IPS-18a (cell line): ENCODE measurements around the gene PNMA8C.
"Not testable (repeated sequence)": the region's sequence is repeated elsewhere in the genome, so short reads cannot be mapped to it uniquely, and the experiment has no call there.

Experiments
- H3K27ac ChIP-seq: one replicate; pipeline ENCODE4 v1.5.1; 2013; ENCODE audit warnings: low read length
- H3K27me3 ChIP-seq: one replicate; pipeline ENCODE4 v1.6.1; 2013; ENCODE audit warnings: mild to moderate bottlenecking, low read length; ENCODE audit not compliant: control insufficient read depth, insufficient read depth
- H3K36me3 ChIP-seq: one replicate; pipeline ENCODE4 v1.6.1; 2013; ENCODE audit warnings: low read depth, low read length; ENCODE audit not compliant: control insufficient read depth
- H3K4me1 ChIP-seq: one replicate; pipeline ENCODE4 v1.6.1; 2013; ENCODE audit warnings: low read depth, low read length; ENCODE audit not compliant: control insufficient read depth
- H3K4me3 ChIP-seq: one replicate; pipeline ENCODE4 v1.5.1; 2013; ENCODE audit warnings: low read length
- H3K9ac ChIP-seq: one replicate; pipeline ENCODE4 v1.6.1; 2013; ENCODE audit warnings: mild to moderate bottlenecking, low read length, moderate library complexity
- H3K9me3 ChIP-seq: one replicate; pipeline ENCODE4 v1.6.1; 2013; ENCODE audit warnings: low read depth, low read length; ENCODE audit not compliant: control insufficient read depth

Gene PNMA8C

DNA sequence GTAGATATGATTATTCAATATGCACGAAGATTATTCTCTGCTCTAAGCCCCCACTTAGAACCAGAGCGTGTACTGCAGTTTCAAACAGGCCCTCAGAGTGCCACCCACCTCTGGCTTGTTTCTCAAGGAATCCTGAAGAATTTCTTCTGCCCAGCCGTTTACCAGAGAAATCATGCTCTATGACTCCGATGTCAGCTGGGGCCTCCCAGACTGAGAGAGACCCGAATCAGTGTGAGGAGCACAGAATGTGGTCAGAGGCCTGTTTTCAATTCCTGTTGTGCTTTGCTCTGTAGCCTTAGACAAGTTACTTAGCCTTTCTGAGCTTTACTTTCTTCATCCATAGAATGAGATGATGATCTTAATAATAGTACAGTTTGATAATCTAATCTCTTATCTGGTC lies 5.5 kb downstream of the PNMA8C start:
- Histone ChIP-seq H3K9ac (no peak overlapping the region), H3K27me3 (peaks cover 20% of the 10 kb centered on the region), H3K36me3 (no peaks in the 10 kb centered on the region), H3K9me3 (no peaks in the 10 kb centered on the region), H3K4me3 (no peak overlapping the region), H3K4me1 (no peaks in the 10 kb centered on the region), H3K27ac (no peak overlapping the region)

DNA sequence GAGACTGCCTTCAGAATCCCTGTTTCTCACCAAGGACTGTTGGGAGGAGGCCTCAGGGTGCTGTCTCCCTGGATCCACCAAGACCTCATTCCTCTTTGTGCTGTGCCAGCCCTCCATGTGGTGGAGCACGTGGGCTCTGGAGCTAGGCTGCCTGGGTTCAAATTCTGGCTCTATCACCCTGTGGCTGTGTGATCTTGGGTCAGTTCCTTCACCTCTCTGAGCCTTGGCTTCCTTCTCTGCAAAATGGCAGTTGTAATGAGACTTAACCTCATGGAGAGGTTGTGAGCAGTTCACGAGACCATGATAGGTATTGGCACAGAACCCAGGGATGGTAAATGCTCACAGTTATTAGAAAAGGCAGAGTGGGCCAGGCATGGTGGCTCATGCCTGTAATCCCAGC lies 6.4 kb downstream of the PNMA8C start:
- Histone ChIP-seq H3K27ac (no peak overlapping the region), H3K4me3 (no peak overlapping the region), H3K36me3 (no peaks in the 10 kb centered on the region), H3K9me3 (no peaks in the 10 kb centered on the region), H3K27me3 (peaks cover 11% of the 10 kb centered on the region), H3K4me1 (no peaks in the 10 kb centered on the region), H3K9ac (no peak overlapping the region)

DNA sequence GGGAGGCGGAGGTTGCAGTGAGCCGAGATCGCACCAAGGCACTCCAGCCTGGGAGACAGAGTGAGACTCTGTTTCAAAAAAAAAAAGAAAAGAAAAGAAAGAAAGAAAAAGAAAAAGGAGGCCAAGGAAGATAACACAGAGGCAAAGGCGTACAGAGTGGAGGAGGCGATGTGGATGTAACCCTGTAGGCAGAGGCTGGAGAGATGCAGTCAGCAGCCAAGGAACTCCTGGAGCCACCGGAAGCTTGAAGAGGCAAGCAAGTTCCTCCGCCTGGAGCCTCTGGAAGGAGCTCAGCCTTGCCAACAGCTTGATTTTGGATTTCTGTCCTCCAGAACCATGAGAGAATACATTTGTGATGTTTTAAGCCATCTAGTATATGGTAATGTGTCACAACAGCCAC lies 8.7 kb downstream of the PNMA8C start:
- no peaks in the 10 kb centered on the region for H3K9me3 ChIP-seq
- no peak overlapping the region for H3K9ac ChIP-seq
- no peak overlapping the region for H3K27ac ChIP-seq
- peaks cover 6% of the 10 kb centered on the region for H3K27me3 ChIP-seq
- peaks cover 10% of the 10 kb centered on the region for H3K4me1 ChIP-seq
- H3K36me3 ChIP-seq, result no peaks in the 10 kb centered on the region
- H3K4me3 ChIP-seq, result no peak overlapping the region

DNA sequence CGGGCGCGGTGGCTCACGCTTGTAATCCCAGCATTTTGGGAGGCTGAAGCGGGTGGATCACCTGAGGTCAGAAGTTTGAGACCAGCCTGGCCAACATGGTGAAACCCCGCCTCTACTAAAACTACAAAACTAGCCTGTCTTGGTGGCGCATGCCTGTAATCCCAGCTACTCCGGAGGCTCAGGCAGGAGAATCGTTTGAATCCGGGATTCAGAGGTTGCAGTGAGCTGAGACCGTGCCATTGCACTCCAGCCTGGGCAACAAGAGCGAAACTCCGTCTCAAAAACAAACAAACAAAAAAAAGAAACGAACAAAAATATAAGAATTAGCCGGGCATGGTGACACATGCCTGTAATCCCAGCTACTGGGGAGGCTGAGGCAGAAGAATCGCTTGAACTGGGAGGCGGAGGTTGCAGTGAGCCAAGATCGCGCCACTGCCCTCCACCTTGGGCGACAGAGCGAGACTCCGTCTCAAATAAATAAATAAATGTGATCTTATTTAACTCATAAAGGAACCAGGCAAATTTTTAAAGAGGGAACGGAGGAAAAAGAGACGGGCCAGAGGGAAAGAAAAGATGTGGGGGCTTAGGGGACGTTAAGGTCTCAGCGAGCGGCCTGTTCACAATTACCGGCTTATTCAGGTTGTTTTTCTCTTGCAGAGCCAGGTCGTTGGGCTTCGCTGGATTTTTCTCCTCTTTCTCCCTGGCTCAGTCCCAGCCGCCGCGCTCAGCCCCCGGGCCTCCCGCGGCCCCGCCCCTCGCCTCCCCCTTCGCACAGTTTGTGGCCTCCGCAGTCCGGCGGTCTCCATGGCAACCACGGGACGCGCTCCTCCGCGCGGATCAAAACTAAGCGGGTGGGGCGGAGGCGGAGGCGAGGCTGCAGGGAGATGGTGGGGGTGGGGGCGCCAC lies 12.7 kb downstream of the PNMA8C start:
- not testable (repeated sequence) for H3K27ac ChIP-seq, H3K9me3 ChIP-seq, H3K36me3 ChIP-seq
- peaks cover 34% of the 10 kb centered on the region for H3K27me3 ChIP-seq
- H3K9ac ChIP-seq, result peak overlapping the region; percentile 38
- H3K4me3 ChIP-seq, result peak overlapping the region; percentile 54
- peaks cover 13% of the 10 kb centered on the region for H3K4me1 ChIP-seq

DNA sequence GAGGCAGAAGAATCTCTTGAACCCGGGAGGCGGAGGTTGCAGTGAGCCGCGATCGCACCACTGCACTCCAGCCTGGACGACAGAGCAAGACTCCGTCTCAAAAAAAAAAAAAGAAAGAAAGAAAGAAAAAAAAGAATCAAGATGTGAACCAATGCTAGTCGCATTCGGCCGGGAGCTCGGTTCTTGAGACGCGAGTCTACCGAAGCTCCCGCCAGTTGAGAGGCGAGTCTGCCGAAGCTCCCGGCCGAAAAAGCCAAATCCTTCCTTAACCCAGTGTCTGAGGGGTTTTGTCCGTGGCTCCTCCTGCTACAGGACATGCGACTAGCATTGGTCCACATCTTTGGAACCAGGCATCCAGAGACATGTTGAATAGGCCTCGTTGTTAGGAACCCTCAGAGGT lies 13.8 kb downstream of the PNMA8C start:
- not testable (repeated sequence) for H3K9me3 ChIP-seq, H3K27ac ChIP-seq, H3K36me3 ChIP-seq, H3K9ac ChIP-seq, H3K4me3 ChIP-seq
- H3K27me3 ChIP-seq, result peaks cover 34% of the 10 kb centered on the region
- H3K4me1 ChIP-seq, result peaks cover 13% of the 10 kb centered on the region

DNA sequence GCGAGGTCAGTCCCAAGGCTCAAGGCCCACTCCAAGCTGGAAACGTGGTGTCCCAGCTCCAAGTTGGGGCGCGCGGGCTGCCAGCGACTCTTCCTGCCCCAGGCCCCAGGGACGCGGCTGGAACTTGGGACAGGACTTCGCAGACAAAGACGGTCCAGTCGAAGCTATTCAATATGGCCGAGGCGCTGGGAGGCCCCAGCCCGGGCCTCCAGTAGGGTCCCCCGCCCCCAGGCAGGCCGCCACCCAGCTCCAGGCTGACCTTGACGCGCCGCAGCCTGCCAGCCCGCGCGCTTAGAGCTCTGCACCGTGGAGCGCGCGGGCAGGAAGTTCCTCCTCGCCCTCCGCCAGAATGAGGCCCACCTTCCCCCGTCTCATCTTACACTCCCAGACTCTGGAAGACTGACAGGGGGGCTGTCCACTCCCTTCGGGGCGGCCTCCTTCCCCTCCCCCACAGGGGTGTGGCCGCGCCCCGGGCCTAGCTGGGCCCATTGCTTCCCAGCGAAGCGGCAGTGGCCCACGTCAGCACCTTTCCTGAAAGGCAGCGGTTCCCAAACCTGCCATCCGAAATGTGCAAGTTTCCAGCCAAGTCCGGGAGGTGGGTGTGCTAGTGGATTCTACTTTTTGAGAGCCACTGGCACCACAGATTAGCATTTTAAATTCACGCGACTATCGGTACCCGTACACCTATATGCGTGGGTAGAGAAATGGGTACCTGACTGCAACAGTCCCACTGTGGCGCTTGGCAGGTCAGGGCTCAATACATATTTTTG lies 15.3 kb downstream of the PNMA8C start, which contains the start of gene CCDC8:
TSS of gene CCDC8 (minus strand) at position 303 of the 770 bp plus-strand sequence. CDS start 754 bp downstream, outside the sequence.
- Histone ChIP-seq H3K9ac (peak within 1 kb of the TSS; percentile 67), H3K4me1 (peaks cover 13% of the 10 kb centered on the region), H3K9me3 (no peaks in the 10 kb centered on the region), H3K27me3 (peaks cover 38% of the 10 kb centered on the region), H3K4me3 (peak within 1 kb of the TSS; percentile 80), H3K36me3 (no peaks in the 10 kb centered on the region), H3K27ac (no peak within 1 kb of the TSS)

DNA sequence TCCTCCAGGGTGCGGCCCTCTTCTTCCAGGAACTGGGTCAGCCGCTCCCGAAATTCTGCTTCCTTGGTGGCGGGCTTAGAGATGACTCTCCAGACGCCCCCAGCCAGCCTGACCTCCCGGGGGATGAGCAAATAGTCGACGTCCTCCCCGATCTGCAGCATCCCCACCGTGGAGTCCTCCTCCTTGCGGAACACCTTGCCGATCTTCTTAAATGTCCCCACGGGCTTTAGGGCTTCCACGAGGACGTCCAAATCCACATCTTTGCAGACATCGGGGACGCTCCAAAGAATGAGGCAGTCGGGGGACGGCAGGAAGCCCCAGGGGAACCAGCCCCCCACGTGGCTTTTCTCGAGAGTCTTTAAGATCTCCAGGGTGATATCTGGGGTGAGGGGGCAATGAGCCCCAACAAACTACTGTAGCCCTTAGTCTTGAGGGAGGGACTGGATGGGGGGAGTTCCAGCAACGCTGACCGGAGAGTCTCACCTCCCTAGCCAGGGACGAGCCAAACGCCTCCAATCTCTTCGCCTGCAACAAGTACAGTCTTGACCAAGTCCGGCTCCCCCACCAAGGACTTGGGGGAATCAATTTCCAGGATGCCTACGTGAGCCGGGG lies 16.0 kb downstream of the PNMA8C start:
- no peak overlapping the region for H3K27ac ChIP-seq
- H3K4me3 ChIP-seq, result peak overlapping the region; percentile 80
- H3K9me3 ChIP-seq, result no peaks in the 10 kb centered on the region
- peak overlapping the region; percentile 67 for H3K9ac ChIP-seq
- H3K36me3 ChIP-seq, result no peaks in the 10 kb centered on the region
- H3K4me1 ChIP-seq, result peaks cover 13% of the 10 kb centered on the region
- H3K27me3 ChIP-seq, result peaks cover 45% of the 10 kb centered on the region

DNA sequence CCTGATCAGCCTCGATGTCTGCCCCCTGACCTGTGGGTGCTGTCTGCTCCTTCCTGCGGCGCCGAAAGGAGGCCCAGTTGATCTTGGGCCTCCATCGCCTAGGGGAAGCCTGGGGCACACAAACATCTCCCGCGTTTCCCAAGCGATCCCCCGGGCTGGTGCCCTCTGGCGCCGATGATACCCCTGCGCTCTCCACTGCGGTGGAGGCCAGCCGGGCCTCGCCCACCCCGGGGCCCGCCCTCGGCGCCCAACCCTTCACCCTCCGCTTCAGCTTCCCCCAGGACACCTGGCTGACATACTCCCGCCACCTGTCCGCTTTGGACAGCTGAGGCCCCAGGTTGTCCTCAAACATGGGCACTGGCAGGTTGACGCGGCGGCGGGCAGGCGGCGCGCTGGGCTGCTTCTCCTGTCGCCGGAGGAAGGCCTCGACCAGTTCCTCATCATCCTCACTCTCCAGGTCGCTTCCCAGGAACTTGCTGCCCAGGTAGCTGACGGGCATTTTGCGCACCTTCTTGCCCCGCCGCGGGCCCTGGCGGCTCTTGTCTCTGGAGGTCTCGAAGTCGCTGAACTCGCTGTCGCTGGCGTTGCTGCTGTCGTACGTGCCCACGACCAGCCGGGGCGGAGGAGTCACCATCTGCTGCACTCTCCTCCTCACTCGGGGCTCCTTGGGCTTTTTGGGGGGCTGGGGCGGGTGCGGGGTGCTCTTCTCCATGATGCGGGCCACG lies 16.6 kb downstream of the PNMA8C start:
- H3K27ac ChIP-seq, result no peak overlapping the region
- peak overlapping the region; percentile 67 for H3K9ac ChIP-seq
- no peaks in the 10 kb centered on the region for H3K36me3 ChIP-seq
- peak overlapping the region; percentile 80 for H3K4me3 ChIP-seq
- peaks cover 14% of the 10 kb centered on the region for H3K4me1 ChIP-seq
- no peaks in the 10 kb centered on the region for H3K9me3 ChIP-seq
- peaks cover 51% of the 10 kb centered on the region for H3K27me3 ChIP-seq

DNA sequence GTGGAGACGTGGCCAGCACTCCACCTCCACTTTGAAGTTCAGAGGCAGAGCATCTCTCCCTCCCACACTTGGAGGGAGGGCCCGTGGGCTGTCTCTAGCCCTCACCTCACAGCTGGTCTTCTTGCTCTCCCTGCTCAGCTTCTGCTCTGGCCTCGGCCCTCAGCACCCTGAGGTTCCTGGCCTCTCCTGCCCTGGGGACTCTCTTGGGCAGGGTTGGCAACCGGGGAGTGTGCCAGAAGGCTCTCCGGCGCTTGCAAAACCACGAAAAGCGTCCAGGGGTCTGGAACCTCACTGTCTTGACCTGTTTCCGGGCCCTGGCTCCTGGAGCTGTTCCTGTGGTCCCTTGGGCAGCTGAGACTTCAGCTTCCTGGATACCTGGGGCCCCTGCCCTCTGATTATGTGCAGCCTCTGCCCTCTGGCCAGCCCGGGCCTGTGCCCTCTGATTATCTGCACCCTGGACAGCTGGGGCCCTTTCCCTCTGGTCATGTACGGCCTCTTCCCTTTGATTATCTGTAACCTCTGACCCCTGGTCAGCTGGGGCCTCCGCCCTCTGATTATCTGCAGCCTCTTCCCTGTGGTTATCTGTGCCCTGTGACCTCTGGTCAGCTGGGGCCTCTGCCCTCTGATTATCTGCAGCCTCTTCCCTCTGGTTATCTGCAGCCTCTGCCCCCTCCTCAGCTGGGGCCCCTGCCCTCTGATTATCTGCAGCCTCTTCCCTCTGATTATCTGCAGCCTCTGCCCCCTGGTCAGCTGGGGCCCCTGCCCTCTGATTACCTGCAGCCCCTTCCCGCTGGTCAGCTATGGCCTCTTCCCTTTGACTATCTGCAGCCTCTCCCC lies 17.4 kb downstream of the PNMA8C start:
- H3K27me3 ChIP-seq, result peaks cover 59% of the 10 kb centered on the region
- H3K4me1 ChIP-seq, result peaks cover 12% of the 10 kb centered on the region
- H3K9me3 ChIP-seq, result no peaks in the 10 kb centered on the region
- peak overlapping the region; percentile 80 for H3K4me3 ChIP-seq
- no peak overlapping the region for H3K27ac ChIP-seq
- no peak overlapping the region for H3K9ac ChIP-seq
- H3K36me3 ChIP-seq, result no peaks in the 10 kb centered on the region

DNA sequence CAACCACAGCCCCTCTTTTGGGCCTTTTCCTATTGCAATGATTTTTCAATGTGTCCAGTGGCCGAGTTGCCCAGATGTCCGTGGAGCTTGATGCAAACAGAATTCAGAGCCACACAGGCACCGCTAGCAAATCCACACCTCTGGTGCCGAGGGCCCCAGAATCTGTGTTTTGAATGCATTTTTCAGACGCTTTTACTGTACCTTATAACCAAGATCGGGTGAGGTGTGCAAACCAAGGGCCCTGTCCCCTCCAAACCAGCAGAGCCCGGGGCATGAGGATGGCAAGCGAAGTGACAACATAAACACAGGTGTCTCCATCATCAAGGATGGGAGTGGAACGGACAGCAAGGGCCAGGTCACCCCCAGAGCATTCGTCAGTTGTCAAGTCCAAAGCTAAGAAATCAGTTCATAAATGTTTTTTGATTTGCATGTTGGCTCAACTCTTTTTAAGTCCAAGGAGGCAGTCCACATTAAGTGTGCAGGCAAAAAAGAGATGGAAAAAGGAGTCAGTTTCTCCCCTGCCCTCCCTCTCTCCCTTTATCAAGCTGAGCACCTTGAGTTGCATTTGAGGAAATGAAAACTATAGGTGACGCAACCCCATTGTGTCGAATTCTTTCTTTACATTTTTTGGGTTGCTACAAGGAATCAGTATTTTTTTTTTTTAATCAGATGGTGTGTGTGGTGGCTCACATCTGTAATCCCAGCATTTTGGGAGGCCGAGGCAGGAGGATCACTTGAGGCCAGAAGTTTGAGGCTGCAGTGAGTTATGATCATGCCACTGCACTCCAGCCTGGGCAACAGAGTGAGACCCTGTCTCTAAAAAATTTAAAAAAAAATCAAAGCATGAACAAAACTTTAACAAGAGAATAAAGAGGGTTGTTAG lies 18.3 kb downstream of the PNMA8C start:
- H3K27ac ChIP-seq, result no peak overlapping the region
- no peaks in the 10 kb centered on the region for H3K9me3 ChIP-seq
- peaks cover 66% of the 10 kb centered on the region for H3K27me3 ChIP-seq
- no peaks in the 10 kb centered on the region for H3K36me3 ChIP-seq
- H3K9ac ChIP-seq, result no peak overlapping the region
- peaks cover 8% of the 10 kb centered on the region for H3K4me1 ChIP-seq
- no peak overlapping the region for H3K4me3 ChIP-seq
